Central memory CD8-positive, alpha-beta T cell (primary cell): ENCODE results near the gene GPR87.

Experiments used
- ATAC-seq: fragments of 150-1000 bp; cut with Tn5 transposase; replicated peaks from 2 replicates; pipeline ENCODE4 v1.10.0; 2022; ENCODE audit warnings: mild to moderate bottlenecking, moderate FRiP score, moderate number of reproducible peaks; ENCODE audit not compliant: poor library complexity, severe bottlenecking; ENCODE audit errors: extremely low read depth
- DNase-seq, 2 donors: peaks; one replicate each; pipeline ENCODE4 v3.0.0; 2021; ENCODE audit warnings: low spot score in 2 of 2
- H3K27ac Mint-ChIP-seq: one replicate; pipeline ENCODE4 v1.8.0; 2022; ENCODE audit warnings: low read depth, mild to moderate bottlenecking, moderate library complexity, mixed read lengths
- H3K27me3 Mint-ChIP-seq: one replicate; pipeline ENCODE4 v1.8.0; 2022; ENCODE audit warnings: mixed read lengths
- H3K36me3 Mint-ChIP-seq: one replicate; pipeline ENCODE4 v1.8.0; 2022; ENCODE audit warnings: mild to moderate bottlenecking, moderate library complexity, mixed read lengths; ENCODE audit not compliant: insufficient read depth
- H3K4me1 Mint-ChIP-seq: one replicate; pipeline ENCODE4 v1.8.0; 2022; ENCODE audit warnings: mixed read lengths
- H3K4me3 Mint-ChIP-seq: one replicate; pipeline ENCODE4 v1.8.0; 2022; ENCODE audit warnings: mild to moderate bottlenecking, moderate library complexity, mixed read lengths
- H3K9me3 Mint-ChIP-seq: one replicate; pipeline ENCODE4 v1.8.0; 2022; ENCODE audit warnings: mixed read lengths

Gene GPR87

DNA sequence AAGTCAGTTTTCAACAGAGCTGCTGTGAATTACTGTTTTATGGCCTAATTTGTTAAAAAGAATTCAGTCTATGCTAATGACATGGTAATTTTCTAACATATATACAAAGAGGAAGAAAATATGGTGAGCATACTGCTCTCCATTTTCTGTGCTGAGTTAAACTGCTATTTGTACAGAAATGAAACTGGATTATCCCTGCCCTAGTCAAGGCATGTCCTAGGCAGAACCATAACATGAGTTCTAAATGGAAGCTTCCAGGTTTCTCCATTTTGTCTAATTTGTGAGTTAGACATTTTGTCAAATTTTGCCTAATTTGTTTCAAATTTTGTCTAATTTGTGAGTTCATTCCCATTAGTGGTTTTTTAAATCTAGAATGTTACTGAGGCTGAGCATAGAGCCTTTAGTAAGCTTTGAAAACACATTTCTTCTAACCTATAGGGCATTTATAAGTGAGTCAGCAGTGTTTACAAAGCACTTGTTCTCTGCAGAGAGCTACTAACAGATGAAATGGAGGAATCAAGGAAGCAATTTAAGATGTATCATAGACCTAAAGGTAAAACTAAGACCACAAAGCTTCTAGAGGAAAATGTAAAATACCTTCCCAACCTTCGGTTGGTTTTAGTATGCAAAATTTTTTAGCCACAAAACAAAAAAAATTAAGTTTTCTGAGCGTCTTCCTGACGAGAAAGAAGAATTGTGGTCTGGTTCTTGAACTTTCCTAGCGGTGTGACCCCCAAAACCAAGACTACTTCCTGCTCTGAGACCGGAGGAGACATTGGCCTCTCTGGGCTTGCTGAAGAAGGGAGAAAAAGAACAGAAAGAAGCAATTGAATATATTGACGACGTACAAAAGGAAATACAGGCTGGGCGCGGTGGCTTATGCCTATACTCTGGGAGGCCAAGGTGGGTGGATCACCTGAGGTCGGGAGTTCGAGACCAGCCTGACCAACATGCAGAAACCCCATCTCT, 48.1 kb downstream of the GPR87 start:
- Mint-ChIP-seq H3K4me1 (peaks cover 10% of the 10 kb centered on the region), H3K4me3 (peak overlapping the region; percentile 47), H3K9me3 (no peaks in the 10 kb centered on the region), H3K27ac (peak overlapping the region; percentile 17), H3K36me3 (peaks cover 1% of the 10 kb centered on the region), H3K27me3 (no peaks in the 10 kb centered on the region)
- ATAC-seq (peak; percentile 44), DNase-seq (no peak)

DNA sequence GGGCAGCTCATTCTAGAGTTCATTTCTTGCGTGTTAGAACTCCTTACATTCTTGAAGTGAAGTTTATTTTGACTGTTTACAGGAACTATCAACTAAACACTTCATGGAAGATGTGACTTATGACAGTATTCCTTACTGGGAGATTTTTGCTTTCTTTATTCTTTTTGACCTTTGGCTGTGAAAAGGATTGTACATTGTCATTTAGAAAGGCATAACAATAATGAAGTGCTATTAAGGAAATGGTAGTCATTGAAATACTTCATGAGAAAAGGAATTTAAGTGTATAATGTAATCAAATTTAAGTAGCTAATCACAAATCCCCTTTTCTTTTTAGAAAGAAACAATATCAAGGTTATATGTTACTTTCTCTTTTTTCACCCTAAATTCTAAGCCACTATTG, 49.6 kb downstream of the GPR87 start:
- DNase-seq = no peak
- Mint-ChIP-seq H3K4me3 (no peak overlapping the region), H3K4me1 (peaks cover 10% of the 10 kb centered on the region), H3K9me3 (no peaks in the 10 kb centered on the region), H3K27ac (no peak overlapping the region), H3K27me3 (no peaks in the 10 kb centered on the region), H3K36me3 (peaks cover 1% of the 10 kb centered on the region)
- ATAC-seq = no peak

GRCh38 chr3:151265866-151266265, 50.8 kb downstream of the GPR87 start:
- Mint-ChIP-seq H3K27me3 (peaks cover 4% of the 10 kb centered on the region), H3K36me3 (peaks cover 1% of the 10 kb centered on the region), H3K4me1 (peaks cover 10% of the 10 kb centered on the region), H3K9me3 (no peaks in the 10 kb centered on the region), H3K4me3 (no peak overlapping the region), H3K27ac (peak overlapping the region; percentile 65)
- ATAC-seq = no peak
- DNase-seq = no peak

DNA sequence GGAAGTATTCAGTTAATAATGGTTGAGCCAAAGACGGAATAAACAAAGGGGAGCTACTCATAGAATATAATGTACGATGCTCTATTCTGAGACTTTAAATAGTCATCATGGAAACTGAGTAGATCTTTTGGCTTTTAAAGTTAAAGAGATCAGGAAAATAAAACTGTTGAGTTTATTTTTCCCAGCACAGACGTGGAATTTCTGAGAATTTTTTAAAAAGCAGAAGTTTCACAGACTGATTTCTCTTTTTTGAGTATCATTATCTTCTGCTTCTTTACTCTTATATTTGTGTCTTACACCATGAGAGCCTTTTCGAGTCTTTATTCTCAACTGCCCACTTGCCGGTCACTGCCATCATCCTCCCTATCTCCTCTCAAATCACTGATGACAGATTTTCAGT, 51.5 kb downstream of the GPR87 start:
- no peak for DNase-seq
- H3K9me3 Mint-ChIP-seq = no peaks in the 10 kb centered on the region
- H3K4me3 Mint-ChIP-seq = no peak overlapping the region
- H3K4me1 Mint-ChIP-seq = peaks cover 10% of the 10 kb centered on the region
- peaks cover 11% of the 10 kb centered on the region for H3K27me3 Mint-ChIP-seq
- peaks cover 1% of the 10 kb centered on the region for H3K36me3 Mint-ChIP-seq
- ATAC-seq = no peak
- H3K27ac Mint-ChIP-seq = peak overlapping the region; percentile 65

DNA sequence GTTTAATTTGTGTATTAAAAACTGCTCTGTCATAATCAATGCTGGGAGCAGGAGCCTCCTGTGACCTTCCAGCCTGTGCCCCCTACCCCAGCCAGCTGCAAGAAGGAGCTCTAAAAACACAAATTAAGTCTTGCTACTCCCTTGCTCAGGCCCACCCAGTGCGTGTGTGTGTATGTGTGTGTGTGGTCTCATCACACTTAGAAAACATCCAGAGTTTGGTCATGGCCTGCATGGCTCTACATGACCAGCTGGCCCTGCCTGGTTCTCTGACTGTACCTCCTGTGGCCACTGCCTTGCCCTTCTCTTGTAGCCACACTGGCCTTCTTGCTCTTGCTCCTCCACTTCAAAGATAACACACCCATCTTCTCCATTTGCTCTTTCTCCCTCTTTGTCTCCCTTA, 52.0 kb downstream of the GPR87 start:
- Mint-ChIP-seq H3K4me1 (peaks cover 10% of the 10 kb centered on the region), H3K36me3 (peaks cover 1% of the 10 kb centered on the region), H3K27me3 (peaks cover 17% of the 10 kb centered on the region), H3K27ac (no peak overlapping the region), H3K9me3 (no peaks in the 10 kb centered on the region), H3K4me3 (no peak overlapping the region)
- ATAC-seq = no peak
- DNase-seq = no peak

DNA sequence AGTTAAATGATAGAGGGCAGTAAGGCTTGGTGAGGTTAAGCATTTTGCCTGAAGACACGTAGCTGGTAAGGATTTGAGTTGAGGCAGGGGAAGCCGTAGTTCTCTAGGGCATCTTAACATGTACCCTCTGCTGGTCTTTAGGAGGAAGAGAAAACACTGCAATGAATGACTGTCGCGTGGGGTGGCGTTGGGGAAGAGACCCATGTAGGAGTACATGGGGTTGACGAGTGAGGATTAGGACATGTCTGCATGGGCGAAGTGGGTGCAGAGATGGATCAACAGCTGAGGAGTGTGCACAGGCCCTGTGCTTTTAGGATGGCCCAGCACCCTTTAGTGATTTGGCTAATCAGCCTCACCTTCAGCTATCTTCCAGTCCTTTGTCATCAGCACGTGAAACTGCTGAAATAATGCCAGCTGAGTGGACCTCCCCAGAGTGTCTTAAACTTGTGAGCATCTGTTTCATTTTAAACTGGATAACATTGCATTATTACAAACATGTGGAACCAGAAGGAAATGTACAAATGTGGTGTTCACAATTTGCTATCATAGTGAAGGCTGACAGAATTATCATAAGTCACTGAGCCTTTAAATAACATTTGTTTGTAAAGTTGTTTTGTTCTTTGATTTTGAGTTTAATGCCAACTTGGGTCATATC, 53.6 kb downstream of the GPR87 start:
- Mint-ChIP-seq H3K9me3 (no peaks in the 10 kb centered on the region), H3K27me3 (peaks cover 23% of the 10 kb centered on the region), H3K4me3 (no peak overlapping the region), H3K4me1 (no peaks in the 10 kb centered on the region), H3K27ac (no peak overlapping the region), H3K36me3 (peaks cover 1% of the 10 kb centered on the region)
- no peak for ATAC-seq
- no peak for DNase-seq

DNA sequence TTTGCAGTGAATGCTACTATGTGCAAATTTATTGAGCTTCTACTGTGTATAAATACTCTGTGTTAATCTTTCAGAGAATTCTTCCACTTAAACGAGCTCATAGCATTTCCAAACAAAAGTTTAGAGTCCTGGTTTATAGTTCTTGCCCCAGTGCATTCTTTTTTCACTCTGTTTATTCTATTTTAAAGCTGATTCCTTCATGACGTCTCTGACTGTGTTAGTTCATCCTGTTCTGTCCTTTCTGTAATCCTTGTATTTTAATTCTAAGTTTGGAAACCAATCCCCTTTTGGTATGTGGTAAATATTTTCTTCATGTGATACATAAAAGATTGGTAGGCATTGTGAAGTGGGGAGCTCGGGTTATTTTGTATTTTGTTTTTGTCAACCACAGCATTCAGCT, 57.0 kb downstream of the GPR87 start:
- H3K27me3 Mint-ChIP-seq = peaks cover 34% of the 10 kb centered on the region
- peaks cover 1% of the 10 kb centered on the region for H3K36me3 Mint-ChIP-seq
- H3K9me3 Mint-ChIP-seq = no peaks in the 10 kb centered on the region
- DNase-seq (no peak), ATAC-seq (no peak)
- H3K4me3 Mint-ChIP-seq = no peak overlapping the region
- H3K27ac Mint-ChIP-seq = no peak overlapping the region
- no peaks in the 10 kb centered on the region for H3K4me1 Mint-ChIP-seq

DNA sequence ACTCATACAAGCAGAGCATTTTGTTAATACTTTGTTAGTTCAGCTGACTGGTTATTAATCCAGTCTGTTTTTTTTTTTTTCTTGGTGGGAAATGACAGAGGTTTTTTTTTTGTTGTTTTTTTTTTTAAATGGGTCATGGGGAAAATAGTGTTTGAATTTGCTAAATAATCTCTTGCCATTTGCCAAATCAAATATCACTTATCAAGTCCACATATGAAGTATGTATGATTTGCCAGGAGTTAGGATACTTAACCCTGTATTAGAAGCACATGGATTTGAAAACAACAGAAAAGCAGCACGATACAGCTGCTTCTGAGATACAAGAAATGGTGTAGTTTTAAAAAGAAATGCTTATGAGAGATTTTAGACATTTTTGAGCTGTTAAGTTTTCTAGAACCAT, 59.9 kb downstream of the GPR87 start:
- H3K36me3 Mint-ChIP-seq = no peaks in the 10 kb centered on the region
- DNase-seq (no peak), ATAC-seq (no peak)
- H3K27ac Mint-ChIP-seq = no peak overlapping the region
- no peaks in the 10 kb centered on the region for H3K9me3 Mint-ChIP-seq
- H3K27me3 Mint-ChIP-seq = peaks cover 34% of the 10 kb centered on the region
- H3K4me3 Mint-ChIP-seq = no peak overlapping the region
- H3K4me1 Mint-ChIP-seq = no peaks in the 10 kb centered on the region

DNA sequence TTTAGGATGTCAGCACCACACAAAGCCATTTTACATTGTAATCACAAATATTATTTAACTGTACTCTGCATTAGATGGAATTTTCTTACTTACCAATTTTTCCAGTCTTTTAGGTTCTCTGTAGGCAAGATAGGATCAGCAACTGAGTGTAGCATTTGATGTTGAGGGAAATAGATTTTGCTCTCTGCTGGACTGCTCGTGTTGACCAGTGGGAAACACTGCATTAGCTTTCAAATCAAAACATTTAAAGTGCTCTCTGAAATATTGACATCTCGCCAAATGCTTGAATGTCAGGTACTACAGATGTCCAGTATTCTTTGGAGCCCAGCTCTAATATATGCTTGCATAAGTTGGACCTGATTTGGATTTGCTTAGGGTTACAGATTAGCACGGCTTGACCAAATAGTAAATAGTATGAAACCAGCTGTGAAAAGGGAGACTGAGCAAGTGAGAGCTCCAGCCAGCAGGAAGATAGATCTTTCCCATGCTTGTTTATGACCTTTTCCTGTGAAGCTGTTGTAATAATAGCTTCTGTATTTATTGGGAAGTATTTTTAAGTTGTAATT, 67.8 kb downstream of the GPR87 start:
- no peaks in the 10 kb centered on the region for H3K4me1 Mint-ChIP-seq
- DNase-seq (no peak), ATAC-seq (no peak)
- H3K4me3 Mint-ChIP-seq = no peak overlapping the region
- no peaks in the 10 kb centered on the region for H3K9me3 Mint-ChIP-seq
- no peaks in the 10 kb centered on the region for H3K27me3 Mint-ChIP-seq
- no peak overlapping the region for H3K27ac Mint-ChIP-seq
- H3K36me3 Mint-ChIP-seq = no peaks in the 10 kb centered on the region
